ENCODE measurements around the gene SGIP1.

SGIP1 gene

DNA sequence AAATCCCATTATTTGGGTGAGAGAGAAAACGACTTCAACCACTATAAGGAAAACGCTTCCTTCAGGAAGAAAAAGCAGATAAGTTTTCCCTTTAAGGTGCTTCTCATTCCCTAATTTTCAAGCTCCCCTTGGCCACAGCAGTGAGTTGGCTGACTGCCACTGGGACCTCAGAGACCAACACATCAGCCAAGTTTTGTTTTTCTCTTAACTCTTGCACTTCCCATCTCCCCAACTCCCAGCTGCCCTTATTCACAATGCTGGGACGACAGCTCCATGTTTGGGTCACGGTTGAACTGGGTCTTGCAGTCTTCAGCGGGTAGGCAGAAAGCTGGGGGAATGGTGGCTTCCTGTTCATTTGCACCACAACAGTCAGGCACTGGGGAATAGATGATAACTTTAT, 18.9 kb downstream of the SGIP1 start:
- TF ChIP-seq GATA3 (IDR thresholded peaks at IDR 0.05; ENCODE audit: low read depth, low read length) (no peak), GATA2 (IDR thresholded peaks at IDR 0.05; ENCODE audit: low read depth, low read length) (no peak)

DNA sequence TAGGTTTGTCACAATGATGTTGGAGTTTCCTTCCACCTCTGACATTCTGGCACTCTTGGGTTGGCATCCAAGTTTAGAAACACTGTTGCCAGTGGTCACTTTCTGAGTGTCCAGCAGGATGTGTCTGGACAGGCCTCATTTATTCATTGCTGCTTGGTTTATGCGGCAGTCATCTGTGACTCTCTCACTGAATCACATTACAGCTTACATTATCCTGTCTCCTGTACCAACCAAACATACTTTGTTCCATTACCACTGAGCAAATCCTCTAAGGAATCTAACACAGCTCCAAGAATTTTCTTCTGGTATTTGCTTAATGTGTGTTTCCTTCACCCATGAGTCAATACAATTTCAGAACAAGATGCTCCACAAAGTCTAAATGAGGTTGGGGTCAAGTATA, 19.9 kb downstream of the SGIP1 start:
- TF ChIP-seq GATA3 (IDR thresholded peaks at IDR 0.05; ENCODE audit: low read depth, low read length) (no peak), GATA2 (IDR thresholded peaks at IDR 0.05; ENCODE audit: low read depth, low read length) (no peak)

DNA sequence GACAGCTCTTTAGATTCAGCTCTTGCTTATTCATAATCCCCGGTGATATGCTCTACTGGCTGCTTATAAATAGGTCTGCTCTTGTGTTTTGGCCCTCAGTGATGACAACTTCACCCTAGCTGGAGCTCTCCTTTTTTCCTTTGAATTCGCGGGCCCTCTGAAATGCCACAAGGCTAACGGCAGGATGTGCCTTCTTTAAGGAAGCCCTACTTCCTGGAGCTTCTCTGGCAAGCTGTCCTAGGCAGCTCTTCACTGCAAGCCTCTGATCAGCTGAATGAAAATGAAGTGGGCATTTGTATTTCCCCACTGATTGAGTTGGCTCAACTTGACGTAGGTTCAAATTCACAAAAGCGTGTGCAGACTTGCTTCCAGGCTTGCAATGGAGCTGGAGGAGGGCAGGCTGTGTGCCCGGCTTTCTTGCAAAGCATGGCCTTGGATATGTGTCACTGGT, 22.2 kb downstream of the SGIP1 start:
- TF ChIP-seq GATA3 (IDR thresholded peaks at IDR 0.05; ENCODE audit: low read depth, low read length) = no peak
- TF ChIP-seq GATA2 (IDR thresholded peaks at IDR 0.05; ENCODE audit: low read depth, low read length) = no peak

DNA sequence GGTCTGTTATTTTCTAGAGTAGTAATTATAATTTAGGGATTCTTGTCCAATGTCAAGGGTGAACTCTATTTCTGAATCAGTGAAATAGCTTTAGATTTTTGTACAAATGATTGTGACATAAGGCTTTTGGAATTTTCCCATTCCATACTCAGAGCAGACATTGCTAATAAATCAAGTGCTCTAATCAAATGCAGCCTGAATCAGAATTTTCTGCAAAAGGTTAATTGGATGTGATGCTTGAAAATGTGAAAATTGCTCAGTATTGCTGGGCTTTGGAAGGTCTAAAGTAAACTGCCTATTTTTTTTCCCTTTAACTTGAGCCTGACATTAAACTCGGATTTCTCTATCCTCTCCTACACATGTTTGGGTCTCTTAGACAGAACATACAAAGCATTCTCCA, 23.2 kb downstream of the SGIP1 start:
- no peak for TF ChIP-seq GATA2 (IDR thresholded peaks at IDR 0.05; ENCODE audit: low read depth, low read length)
- TF ChIP-seq GATA3 (IDR thresholded peaks at IDR 0.05; ENCODE audit: low read depth, low read length) = no peak

DNA sequence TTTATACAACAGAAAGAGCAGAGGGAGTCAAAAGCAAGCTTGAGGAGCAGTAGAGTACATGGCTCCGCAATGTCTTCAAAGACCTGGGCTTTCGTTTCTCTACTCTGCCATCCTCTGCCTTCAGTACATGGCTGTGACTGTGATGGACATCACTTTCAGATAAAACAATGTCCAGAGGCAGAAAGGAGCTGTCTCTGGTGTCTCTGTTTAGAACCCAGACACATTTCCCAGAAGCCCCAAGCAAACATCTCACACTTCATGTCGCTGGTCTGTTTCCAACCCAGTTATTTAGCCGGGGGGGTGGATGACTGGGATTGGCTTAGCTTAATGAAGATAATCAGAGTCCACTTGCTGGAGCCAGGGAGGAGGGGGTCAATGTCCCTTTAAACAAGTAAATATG, 25.6 kb downstream of the SGIP1 start:
- no peak for TF ChIP-seq GATA3 (IDR thresholded peaks at IDR 0.05; ENCODE audit: low read depth, low read length)
- no peak for TF ChIP-seq GATA2 (IDR thresholded peaks at IDR 0.05; ENCODE audit: low read depth, low read length)

DNA sequence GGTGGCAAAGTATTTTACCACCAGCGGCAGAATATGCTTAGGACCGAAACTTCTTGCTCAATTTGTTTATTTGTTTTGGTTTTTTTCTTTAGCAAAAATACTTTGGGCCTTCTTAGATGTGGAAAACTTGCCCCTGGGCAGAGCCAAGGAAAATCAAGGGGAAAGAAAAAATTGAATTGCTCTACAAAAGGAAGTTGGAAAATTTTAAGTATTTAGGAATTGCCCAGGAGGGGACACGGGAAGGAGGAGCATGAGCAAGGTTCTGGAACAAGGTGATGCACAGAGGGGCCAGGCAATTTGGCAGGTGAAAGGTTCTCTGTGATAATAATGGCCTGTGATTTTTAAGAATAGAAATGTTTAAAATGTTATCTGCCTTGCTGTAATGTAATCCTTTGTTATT, 28.6 kb downstream of the SGIP1 start:
- no peak for TF ChIP-seq GATA3 (IDR thresholded peaks at IDR 0.05; ENCODE audit: low read depth, low read length)

DNA sequence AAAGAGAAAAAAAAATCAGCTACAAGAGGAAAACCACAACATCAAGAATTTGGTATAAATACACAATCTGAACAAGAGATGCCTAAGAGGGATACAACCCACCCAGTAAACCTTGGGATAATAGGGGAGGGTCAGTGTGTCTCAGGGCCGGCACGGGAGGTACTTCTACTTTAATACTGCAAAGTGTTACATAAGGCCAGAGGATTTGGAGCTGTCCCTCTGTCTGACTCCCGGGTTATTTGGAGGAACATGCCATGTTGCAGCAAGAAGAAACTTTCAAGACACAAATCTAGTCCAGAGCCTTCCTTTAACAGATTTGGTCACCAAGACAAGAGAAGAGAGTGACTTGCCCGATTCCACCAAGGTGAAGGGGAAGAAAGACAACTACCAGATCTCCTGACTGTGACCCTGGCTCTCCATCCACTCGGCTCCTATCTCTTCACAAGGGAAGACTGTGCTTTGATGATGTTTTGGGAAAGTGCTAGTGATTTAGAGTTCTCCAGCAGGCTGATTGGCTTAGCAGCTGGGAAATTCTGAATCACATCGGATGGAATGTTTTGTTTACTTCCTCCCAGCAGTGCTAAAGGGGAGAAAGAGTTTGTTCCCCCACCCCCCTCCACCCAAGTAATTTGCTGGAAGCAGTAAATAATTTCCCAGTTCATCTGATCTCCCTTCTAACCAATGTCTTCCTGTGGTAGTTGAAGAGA, 29.3 kb downstream of the SGIP1 start:
- TF ChIP-seq GATA3 (IDR thresholded peaks at IDR 0.05; ENCODE audit: low read depth, low read length) (no peak), GATA2 (IDR thresholded peaks at IDR 0.05; ENCODE audit: low read depth, low read length) (no peak)

DNA sequence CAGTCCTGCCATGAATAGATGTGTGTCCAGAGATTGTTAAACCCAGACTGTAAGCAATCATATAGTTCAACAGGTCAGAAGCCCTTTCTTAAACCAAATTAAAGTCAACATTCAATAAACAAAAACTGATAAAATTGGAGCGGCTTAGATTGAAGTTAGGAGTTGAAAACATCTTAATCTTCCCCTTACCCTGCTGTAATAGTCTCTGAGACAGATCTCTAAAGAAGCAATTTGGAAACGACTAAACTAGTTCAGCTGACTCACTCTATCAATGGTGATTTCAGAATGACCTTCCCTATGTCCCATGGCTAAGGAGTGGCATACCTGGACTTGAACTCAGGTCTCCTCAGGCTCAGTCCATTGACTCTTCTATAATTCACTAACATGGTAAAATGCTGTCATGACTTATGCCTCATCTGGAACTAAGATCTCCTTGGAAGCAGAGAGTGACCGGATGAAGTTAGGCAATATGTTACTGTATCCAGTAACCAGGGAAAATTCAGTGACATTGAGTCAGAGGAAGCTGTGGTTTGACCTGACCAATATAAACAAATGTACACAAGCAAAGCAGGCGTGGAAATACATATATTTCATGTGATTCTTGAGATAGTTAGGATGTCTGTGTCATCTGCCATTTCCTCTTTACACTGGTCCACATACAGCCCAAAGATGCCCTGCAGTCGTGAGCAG, 30.1 kb downstream of the SGIP1 start:
- TF ChIP-seq GATA2 (IDR thresholded peaks at IDR 0.05; ENCODE audit: low read depth, low read length) = no peak
- TF ChIP-seq GATA3 (IDR thresholded peaks at IDR 0.05; ENCODE audit: low read depth, low read length) = no peak

DNA sequence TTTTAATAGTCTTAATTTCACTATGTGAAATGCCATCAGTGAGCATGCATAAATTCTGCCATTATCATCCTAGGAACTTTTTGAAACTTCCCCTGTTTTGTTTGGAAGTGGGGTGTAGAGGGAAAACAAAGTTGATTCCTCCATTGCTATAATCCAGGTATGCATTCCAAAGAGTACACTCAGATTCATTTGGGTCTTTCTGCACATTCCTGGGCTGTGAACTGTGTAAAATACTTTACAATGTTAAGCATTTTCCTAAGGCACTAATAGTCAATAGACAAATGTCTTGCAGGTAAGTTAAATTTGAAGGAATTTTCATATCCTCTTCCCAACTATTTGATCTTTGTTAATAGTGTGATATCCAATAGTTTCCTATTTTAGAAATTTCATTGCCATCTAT, 36.2 kb downstream of the SGIP1 start:
- TF ChIP-seq GATA3 (IDR thresholded peaks at IDR 0.05; ENCODE audit: low read depth, low read length) = no peak
- TF ChIP-seq GATA2 (IDR thresholded peaks at IDR 0.05; ENCODE audit: low read depth, low read length) = no peak

DNA sequence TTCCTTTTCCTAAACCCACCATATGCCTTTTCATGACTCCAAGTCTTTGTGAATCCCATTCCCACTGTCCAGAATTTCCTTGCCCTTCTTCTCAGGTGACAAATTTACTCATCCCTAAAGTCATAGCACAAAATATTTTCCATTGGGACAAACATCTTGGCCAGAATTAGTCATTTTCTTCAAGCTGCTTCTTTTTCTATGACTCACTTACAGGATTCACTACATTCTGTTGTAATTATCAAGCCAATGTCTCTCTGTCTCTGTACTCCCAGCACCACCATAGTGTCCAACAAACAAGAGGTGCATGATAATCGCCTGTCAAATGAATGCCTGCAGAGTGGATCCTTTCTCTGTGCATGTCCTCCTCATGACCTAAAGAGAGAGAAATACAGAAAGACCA, 37.8 kb downstream of the SGIP1 start:
- no peak for TF ChIP-seq GATA2 (IDR thresholded peaks at IDR 0.05; ENCODE audit: low read depth, low read length)
- TF ChIP-seq GATA3 (IDR thresholded peaks at IDR 0.05; ENCODE audit: low read depth, low read length) = no peak

DNA sequence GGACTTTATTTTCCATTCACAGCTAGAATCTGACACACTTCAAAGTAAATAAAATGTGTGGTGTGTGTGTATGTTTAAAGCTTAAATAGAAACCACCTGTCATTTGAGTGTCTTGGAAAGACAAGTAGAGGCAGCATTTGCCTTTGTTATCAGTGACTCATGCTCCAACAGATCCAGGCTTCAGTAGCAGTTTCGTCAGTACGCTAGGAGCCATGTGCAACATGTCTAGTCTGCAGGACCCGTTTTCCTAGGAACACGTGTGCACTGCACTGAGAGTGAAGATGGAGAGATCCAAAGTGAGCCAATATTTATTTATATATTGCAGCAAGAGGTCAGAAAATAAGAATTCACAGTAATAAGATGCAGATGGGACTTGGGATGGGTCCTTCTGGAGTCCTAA, 41.8 kb downstream of the SGIP1 start:
- TF ChIP-seq GATA2 (IDR thresholded peaks at IDR 0.05; ENCODE audit: low read depth, low read length) (peak; percentile 57), GATA3 (IDR thresholded peaks at IDR 0.05; ENCODE audit: low read depth, low read length) (no peak)

DNA sequence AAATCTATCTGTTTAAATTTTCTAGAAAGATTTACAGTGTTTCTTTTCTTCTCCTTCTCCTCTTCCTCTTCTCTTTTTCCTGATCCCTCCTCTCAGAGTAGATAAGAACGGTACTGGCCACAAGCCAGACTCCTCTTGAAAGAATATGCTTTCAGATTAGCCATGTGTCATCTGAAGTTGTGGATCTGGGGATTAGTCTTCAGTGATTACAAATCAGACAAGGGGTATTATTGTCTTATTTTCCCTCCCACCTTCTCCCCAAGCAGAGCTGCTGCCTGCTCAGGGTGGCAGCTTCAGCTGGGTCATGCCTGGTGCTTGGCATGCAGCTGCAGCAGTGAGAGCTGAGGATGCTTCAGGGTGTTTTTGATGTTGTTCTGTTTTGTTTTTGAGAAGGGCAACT, 42.7 kb downstream of the SGIP1 start:
- TF ChIP-seq GATA3 (IDR thresholded peaks at IDR 0.05; ENCODE audit: low read depth, low read length) = no peak
- TF ChIP-seq GATA2 (IDR thresholded peaks at IDR 0.05; ENCODE audit: low read depth, low read length) = peak; percentile 41

DNA sequence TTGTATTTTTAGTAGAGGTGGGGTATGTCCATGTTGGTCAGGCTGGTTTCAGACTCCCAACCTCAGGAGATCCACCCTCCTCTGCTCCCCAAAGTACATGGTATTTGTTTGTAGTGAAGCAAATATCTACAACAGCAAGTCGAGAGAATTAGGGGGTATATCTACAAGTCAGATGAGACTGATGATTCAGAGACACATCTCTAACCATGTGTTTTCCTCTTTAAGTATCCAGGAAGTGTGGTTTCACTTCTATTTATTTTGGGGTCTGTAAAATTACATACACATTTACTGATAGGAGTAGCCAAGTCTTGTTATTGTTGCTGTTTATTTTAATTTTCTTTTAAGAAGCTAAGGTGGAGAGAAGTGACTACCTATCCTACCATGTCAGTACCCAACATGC, 44.9 kb downstream of the SGIP1 start:
- TF ChIP-seq GATA3 (IDR thresholded peaks at IDR 0.05; ENCODE audit: low read depth, low read length) (no peak), GATA2 (IDR thresholded peaks at IDR 0.05; ENCODE audit: low read depth, low read length) (no peak)

DNA sequence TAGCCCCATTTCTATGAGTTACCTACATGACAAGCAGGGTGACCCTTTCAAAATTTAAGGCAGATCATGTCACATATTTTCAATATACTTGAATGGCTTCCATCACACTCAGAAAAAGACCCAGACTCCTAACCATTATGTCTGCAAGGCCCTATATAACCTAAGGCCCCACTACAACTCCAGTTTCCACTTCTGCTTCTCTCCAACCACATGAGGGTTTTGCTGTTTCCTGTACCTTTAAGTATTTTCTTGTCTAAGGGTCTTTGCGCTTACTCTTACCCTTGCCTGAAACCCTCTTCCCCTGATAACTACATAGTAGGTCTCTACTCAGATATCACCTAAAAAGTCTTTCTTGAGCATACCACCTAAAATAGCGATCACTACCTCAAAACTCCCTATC, 46.1 kb downstream of the SGIP1 start:
- TF ChIP-seq GATA2 (IDR thresholded peaks at IDR 0.05; ENCODE audit: low read depth, low read length) = no peak
- no peak for TF ChIP-seq GATA3 (IDR thresholded peaks at IDR 0.05; ENCODE audit: low read depth, low read length)

DNA sequence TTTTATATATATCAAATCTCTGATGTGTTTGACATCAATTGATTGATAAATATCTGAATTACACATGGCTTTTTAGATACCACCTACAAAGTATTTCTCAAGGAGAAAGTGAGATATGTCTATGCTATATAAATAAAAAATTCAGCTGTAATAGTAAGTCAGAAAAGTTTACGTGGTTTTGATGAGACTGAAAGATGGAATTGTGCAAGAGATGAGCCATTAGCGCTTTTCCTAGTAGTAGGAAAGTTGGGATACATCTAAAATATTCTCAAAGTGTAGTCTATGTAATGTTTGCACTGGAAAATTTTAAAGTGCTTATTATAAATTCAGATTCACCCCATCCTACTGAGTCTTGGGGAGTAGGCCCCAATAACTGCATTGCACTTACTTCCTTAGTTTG, 49.1 kb downstream of the SGIP1 start:
- no peak for TF ChIP-seq GATA3 (IDR thresholded peaks at IDR 0.05; ENCODE audit: low read depth, low read length)
- TF ChIP-seq GATA2 (IDR thresholded peaks at IDR 0.05; ENCODE audit: low read depth, low read length) = no peak

Data from SH-SY5Y (cell line).